Stimulated activated memory B cell treated with anti-CD40 and anti-IgM and Interleukin-4, amounts not matched to agents 10 μg/mL and 1 μg/mL and 100 μg/mL, for 72 hours (primary cell): ENCODE measurements around the gene OTOP2.

ENCODE experiments used
- ATAC-seq: fragments of 150-1000 bp; cut with Tn5 transposase; 2 replicates; pipeline ENCODE4 v1.10.0; 2021
- H3K27ac Mint-ChIP-seq: one replicate; pipeline ENCODE4 v1.8.0; 2022; ENCODE audit warnings: mild to moderate bottlenecking, mixed read lengths
- H3K27me3 Mint-ChIP-seq: one replicate; pipeline ENCODE4 v1.8.0; 2022; ENCODE audit warnings: mixed read lengths
- H3K36me3 Mint-ChIP-seq: one replicate; pipeline ENCODE4 v1.8.0; 2022; ENCODE audit warnings: mixed read lengths
- H3K4me1 Mint-ChIP-seq: one replicate; pipeline ENCODE4 v1.8.0; 2022; ENCODE audit warnings: mixed read lengths
- H3K4me3 Mint-ChIP-seq: one replicate; pipeline ENCODE4 v1.8.0; 2022; ENCODE audit warnings: mild to moderate bottlenecking, moderate library complexity, mixed read lengths
- H3K9me3 Mint-ChIP-seq: one replicate; pipeline ENCODE4 v1.8.0; 2022; ENCODE audit warnings: mixed read lengths

OTOP2 gene

GRCh38 chr17:74950207-74950606, 26.1 kb downstream of the OTOP2 start:
- peaks cover 5% of the 10 kb centered on the region for H3K4me1 Mint-ChIP-seq
- ATAC-seq = no peak
- no peaks in the 10 kb centered on the region for H3K9me3 Mint-ChIP-seq
- peaks cover 27% of the 10 kb centered on the region for H3K27me3 Mint-ChIP-seq
- H3K4me3 Mint-ChIP-seq = no peak overlapping the region
- H3K36me3 Mint-ChIP-seq = no peaks in the 10 kb centered on the region
- H3K27ac Mint-ChIP-seq = no peak overlapping the region

DNA sequence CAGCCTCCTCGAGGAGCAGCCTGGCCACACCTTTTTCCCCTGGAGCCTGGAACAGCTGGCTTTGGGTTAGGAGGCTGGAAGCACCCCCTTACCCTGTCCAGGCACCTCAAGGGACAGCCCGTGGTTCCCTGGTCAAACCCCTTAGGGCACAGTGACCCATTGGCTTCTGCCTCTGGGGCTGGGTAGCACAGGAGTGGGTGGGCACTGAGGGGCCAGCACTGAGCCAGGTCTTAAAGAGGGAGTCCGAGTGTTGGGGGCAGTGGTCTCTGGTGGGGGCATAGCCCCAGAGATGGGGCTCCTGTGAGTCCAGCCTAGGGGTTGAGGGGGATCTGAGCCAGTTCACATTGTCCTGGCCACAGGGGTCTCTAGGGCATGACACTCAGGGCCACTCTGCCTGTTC, 27.0 kb downstream of the OTOP2 start:
- H3K27me3 Mint-ChIP-seq = peaks cover 27% of the 10 kb centered on the region
- no peak overlapping the region for H3K4me3 Mint-ChIP-seq
- H3K4me1 Mint-ChIP-seq = no peaks in the 10 kb centered on the region
- no peak overlapping the region for H3K27ac Mint-ChIP-seq
- no peaks in the 10 kb centered on the region for H3K36me3 Mint-ChIP-seq
- no peaks in the 10 kb centered on the region for H3K9me3 Mint-ChIP-seq
- ATAC-seq = no peak

- H3K27me3 Mint-ChIP-seq = peaks cover 27% of the 10 kb centered on the region
- no peaks in the 10 kb centered on the region for H3K36me3 Mint-ChIP-seq
- H3K27ac Mint-ChIP-seq = no peak overlapping the region
- H3K4me3 Mint-ChIP-seq = no peak overlapping the region
- H3K9me3 Mint-ChIP-seq = no peaks in the 10 kb centered on the region
- H3K4me1 Mint-ChIP-seq = no peaks in the 10 kb centered on the region
- ATAC-seq = no peak
Measured at GRCh38 chr17:74951680-74952421, 27.8 kb downstream of the OTOP2 start.

DNA sequence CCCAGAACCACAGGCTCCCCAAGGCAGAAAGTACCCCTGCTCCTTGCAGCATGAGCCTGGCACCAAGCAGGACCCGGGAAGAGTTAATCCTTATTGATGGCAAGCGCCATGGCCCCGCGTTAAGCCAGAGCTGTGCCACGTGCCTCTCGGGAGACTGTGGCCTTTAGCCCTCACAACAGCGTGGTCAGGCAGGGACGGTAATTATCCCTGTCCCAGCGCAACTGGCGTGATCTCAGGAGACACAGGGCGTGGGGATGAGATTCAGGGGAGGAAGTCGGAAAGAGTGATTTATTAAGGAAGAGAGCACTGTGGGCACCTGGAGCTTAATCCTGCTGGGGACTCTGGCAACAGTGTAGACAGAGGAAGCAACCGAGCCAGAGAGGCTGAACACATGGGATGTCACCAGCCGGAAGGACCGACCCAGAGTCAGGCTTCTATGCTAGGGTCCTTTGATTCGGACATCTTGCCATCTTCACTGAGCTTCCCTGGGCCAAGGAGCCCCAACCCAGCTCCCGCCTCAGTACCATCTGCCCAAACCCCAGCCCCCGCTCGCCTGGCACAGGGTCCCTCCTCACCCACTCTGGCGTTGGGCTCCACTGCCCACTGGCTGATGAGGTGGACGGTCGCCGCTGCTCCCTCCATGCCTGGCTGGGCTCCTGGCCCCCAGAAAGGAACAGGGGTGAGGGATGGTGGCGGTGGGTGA, 28.5 kb downstream of the OTOP2 start:
- no peaks in the 10 kb centered on the region for H3K4me1 Mint-ChIP-seq
- no peaks in the 10 kb centered on the region for H3K9me3 Mint-ChIP-seq
- no peak for ATAC-seq
- no peaks in the 10 kb centered on the region for H3K36me3 Mint-ChIP-seq
- H3K27ac Mint-ChIP-seq = no peak overlapping the region
- peaks cover 26% of the 10 kb centered on the region for H3K27me3 Mint-ChIP-seq
- H3K4me3 Mint-ChIP-seq = no peak overlapping the region

DNA sequence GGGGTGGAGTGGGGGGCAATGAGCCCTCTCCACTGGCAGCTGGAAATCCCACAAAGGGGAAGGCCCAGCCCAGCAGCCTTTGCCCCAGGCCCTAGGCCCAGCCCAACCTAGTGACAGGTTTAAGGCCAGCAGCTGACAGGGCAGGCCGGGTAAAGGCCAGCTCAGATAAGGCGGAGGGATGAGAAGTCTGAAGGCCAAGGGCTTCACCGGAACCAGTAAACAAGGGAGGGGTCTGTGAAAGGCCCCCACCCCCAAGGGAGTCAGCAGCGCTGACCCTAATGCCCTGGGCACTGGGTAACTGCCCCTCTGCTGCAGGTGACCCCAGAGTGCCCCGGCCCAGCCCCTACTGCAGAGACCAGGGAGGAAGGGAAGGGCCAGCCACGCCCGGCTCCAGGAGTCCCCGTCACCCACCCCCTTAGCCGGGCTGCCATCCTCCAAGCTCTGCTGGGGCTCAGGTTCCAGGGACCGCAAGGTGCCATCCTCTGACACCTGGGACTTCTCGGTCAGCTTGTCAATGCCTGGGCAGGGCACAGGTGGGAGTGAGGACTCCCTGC, 29.1 kb downstream of the OTOP2 start:
- ATAC-seq = no peak
- H3K27ac Mint-ChIP-seq = no peak overlapping the region
- H3K9me3 Mint-ChIP-seq = no peaks in the 10 kb centered on the region
- H3K4me3 Mint-ChIP-seq = no peak overlapping the region
- H3K4me1 Mint-ChIP-seq = no peaks in the 10 kb centered on the region
- H3K36me3 Mint-ChIP-seq = no peaks in the 10 kb centered on the region
- H3K27me3 Mint-ChIP-seq = peaks cover 20% of the 10 kb centered on the region

GRCh38 chr17:74954115-74954514, 30.0 kb downstream of the OTOP2 start:
- no peaks in the 10 kb centered on the region for H3K4me1 Mint-ChIP-seq
- no peak overlapping the region for H3K27ac Mint-ChIP-seq
- ATAC-seq = no peak
- H3K9me3 Mint-ChIP-seq = no peaks in the 10 kb centered on the region
- peaks cover 11% of the 10 kb centered on the region for H3K27me3 Mint-ChIP-seq
- no peaks in the 10 kb centered on the region for H3K36me3 Mint-ChIP-seq
- H3K4me3 Mint-ChIP-seq = no peak overlapping the region

GRCh38 chr17:74954665-74955421, 30.8 kb downstream of the OTOP2 start:
- Mint-ChIP-seq H3K27me3 (peaks cover 10% of the 10 kb centered on the region), H3K4me1 (no peaks in the 10 kb centered on the region), H3K27ac (no peak overlapping the region), H3K4me3 (no peak overlapping the region), H3K9me3 (no peaks in the 10 kb centered on the region), H3K36me3 (no peaks in the 10 kb centered on the region)
- no peak for ATAC-seq

DNA sequence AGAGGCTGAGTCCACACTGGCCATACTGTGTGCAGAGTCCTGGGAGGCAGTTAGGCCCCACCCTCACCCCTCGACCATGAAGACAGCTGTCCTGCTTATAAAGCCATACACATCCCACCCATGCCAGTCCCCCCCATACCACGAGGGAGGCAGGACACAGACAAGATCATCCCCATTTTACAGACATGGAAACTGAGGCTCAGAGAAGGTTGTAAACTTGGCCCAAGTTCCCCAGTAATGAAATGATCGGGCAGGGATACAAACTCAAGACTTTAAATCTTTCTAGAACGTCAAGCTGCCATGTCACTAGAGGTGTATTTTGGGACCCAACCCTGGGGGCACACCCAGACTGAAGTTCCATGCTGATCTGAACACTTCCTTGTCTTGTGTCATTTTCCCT, 32.0 kb downstream of the OTOP2 start:
- no peaks in the 10 kb centered on the region for H3K36me3 Mint-ChIP-seq
- ATAC-seq = no peak
- H3K27me3 Mint-ChIP-seq = peaks cover 10% of the 10 kb centered on the region
- H3K9me3 Mint-ChIP-seq = no peaks in the 10 kb centered on the region
- H3K4me1 Mint-ChIP-seq = peaks cover 9% of the 10 kb centered on the region
- H3K27ac Mint-ChIP-seq = no peak overlapping the region
- no peak overlapping the region for H3K4me3 Mint-ChIP-seq

DNA sequence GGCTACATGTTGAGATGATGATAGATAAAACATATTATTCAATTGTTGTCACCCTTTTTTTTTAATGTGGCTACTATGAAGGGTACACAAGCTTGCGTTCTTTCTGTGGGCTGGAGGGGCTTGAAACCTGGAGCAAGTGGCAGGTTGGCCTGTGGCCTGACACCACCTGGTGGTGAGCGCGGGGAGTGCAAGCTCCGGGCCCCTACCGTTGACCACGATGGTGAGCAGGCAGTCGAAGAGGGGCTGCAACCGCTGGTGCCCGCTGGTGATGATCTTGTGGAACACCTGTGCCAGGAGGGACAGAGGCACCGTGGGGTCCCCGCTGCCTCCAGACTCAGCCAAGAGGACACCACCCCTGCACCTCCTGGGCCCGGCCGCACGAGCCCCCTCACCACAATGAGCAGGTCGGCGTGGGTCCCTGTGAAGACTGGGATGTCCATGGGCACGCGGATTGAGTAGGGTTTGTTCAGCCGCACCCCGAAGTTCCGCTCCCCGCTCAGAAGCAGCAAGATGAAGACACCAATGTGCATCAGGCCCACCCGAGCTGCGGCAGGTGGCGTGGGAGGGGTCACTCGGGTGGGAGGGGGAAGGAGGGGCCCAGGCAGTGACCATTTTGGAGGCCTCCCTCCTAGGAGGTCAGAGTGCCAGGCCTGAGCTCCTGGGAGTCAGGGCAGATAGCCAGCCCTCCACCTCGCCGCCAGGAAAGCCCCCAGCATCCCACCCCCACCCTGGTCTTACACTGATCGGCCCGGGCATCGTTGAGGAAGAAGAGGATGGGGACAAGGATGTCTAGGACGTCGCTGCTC, 34.1 kb downstream of the OTOP2 start:
- peaks cover 10% of the 10 kb centered on the region for H3K27me3 Mint-ChIP-seq
- peak; percentile 46 for ATAC-seq
- H3K4me1 Mint-ChIP-seq = peaks cover 14% of the 10 kb centered on the region
- H3K4me3 Mint-ChIP-seq = no peak overlapping the region
- H3K9me3 Mint-ChIP-seq = no peaks in the 10 kb centered on the region
- H3K36me3 Mint-ChIP-seq = no peaks in the 10 kb centered on the region
- H3K27ac Mint-ChIP-seq = no peak overlapping the region

DNA sequence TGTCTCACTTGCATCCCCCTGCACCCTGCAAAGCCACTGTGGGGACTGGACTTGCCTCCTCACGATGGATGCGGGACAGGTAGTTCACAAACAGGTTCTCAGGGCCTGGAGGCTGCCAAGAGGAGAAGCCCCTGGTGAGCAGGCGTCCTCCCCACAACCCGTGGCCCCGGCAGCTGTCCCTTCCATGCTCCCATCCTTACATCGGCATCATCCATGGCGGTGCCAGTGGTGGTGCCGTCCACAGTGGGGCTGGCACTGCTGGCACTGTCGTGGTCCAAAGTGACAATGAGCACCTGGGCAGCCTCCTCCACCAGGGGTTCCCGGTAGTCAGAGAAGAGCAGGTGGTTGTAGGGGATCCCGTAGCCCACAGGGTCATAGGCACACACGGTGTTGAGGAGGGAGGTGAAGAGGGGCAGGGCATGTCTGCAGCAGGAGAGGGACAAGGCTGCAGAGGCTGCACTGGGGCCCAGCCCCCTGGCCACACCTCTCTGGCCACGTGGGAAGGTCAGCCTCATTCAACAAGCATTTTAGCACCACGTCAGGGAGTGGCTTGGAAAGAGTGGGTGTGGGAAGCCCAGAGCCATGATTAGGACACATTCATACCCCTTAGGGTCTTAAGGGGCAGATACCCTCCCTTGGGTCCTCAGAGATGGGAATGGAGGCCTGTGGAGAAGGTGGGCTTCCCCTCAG, 35.9 kb downstream of the OTOP2 start:
- Mint-ChIP-seq H3K27ac (no peak overlapping the region), H3K4me1 (peaks cover 14% of the 10 kb centered on the region), H3K27me3 (peaks cover 2% of the 10 kb centered on the region), H3K9me3 (no peaks in the 10 kb centered on the region), H3K4me3 (no peak overlapping the region), H3K36me3 (no peaks in the 10 kb centered on the region)
- no peak for ATAC-seq

DNA sequence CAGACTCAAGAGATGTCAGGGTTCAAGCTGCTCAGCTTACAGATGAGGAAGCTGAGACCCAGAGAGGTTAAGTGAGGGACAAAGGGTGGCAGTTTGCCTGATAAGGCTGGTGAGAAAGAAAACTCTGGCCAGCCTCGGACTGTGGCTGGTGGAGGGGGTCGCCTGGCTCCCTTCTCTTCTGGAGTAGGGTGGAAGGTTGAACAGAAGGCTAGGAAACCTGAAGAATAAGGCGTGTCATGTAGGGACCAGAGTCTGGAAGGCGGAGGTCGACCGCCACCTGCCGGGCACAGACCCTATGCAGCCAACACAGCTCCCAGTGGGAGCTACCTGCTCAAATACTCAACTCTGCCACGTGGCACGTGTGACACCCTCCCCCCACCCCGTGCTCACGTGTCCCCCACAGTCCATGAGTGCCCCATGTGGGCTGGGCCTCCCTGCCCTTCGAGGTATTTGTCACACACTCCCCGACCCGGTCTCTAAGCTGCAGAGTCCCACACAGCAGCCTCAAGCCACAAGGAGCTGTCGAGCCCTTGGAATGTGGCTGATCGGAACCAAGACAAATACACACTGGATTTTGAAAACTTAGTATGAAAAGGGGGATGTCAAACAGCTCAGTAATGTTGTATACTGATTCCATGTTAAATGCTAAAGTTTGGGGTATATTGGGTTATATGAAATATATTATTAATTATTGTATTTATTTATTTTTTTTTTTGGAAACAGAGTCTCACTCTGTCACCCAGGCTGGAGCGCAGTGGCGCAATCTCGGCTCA, 36.7 kb downstream of the OTOP2 start:
- Mint-ChIP-seq H3K27me3 (peaks cover 8% of the 10 kb centered on the region), H3K9me3 (no peaks in the 10 kb centered on the region), H3K36me3 (no peaks in the 10 kb centered on the region), H3K27ac (no peak overlapping the region), H3K4me3 (no peak overlapping the region), H3K4me1 (peaks cover 14% of the 10 kb centered on the region)
- peak; percentile 71 for ATAC-seq

GRCh38 chr17:74961657-74962350, 37.7 kb downstream of the OTOP2 start:
- peaks cover 8% of the 10 kb centered on the region for H3K27me3 Mint-ChIP-seq
- ATAC-seq = peak; percentile 69
- H3K4me1 Mint-ChIP-seq = peaks cover 14% of the 10 kb centered on the region
- no peaks in the 10 kb centered on the region for H3K9me3 Mint-ChIP-seq
- H3K27ac Mint-ChIP-seq = no peak overlapping the region
- H3K36me3 Mint-ChIP-seq = no peaks in the 10 kb centered on the region
- H3K4me3 Mint-ChIP-seq = no peak overlapping the region

DNA sequence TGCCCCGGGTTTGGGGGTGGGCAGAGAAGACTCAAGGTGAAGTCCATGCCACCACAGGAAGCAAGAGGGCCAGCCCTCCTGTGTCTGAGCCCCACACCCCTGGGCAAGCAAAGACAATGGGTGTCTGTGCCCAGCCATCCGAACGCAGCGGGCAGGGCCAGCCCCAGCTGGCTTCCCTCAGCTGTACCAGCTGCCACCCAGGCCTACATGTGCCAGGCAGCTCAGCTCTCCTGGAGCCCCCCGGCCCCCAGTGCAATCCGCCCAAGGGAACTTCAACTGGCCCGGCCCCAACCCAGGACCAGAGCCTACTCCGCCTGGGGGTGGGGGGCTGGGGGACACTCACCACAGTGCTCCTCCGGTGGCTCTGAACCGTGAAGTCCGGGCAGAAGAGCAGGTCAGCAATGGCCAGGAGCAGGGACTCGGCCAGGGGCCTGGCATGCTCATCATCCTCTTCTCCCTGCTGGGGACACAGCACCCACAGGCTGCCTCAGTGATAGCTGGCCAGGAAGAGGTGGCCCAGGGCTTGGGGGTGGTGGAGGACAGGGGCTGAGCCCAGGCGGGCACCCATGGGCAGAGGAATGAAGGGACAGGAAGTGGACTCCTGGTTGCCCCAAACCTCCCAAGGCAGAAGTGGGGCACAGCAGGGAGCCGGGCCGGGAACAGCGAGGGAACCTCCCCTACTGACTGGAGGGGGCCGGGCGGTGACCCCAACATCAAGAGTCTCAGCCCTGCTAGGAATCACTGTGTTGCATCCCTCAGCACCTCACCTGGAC, 38.7 kb downstream of the OTOP2 start:
- H3K4me1 Mint-ChIP-seq = peaks cover 14% of the 10 kb centered on the region
- no peak overlapping the region for H3K27ac Mint-ChIP-seq
- H3K4me3 Mint-ChIP-seq = no peak overlapping the region
- H3K27me3 Mint-ChIP-seq = peaks cover 8% of the 10 kb centered on the region
- H3K9me3 Mint-ChIP-seq = no peaks in the 10 kb centered on the region
- no peak for ATAC-seq
- H3K36me3 Mint-ChIP-seq = no peaks in the 10 kb centered on the region
